ENCODE measurements around the gene MASP2. TPM values are rescaled to one million over a fixed set of nuclear protein-coding genes. Genes with fewer than 3 reads are reported as not detected.

MASP2 gene
- total and polyA plus RNA-seq, 2 experiments from 2014 or later: 0.16 TPM; not detected in 1

- no peaks in the 10 kb centered on the region for H3K9me3 ChIP-seq (ENCODE audit: low read depth)
- H3K9ac ChIP-seq: no peak overlapping the region
- H3K4me2 ChIP-seq (ENCODE audit: unreplicated experiment): no peak overlapping the region
- H3K27me3 ChIP-seq (replicated peaks; ENCODE audit: insufficient read depth): no peaks in the 10 kb centered on the region
- in situ Hi-C loops (cut with MboI): no loop called here
- WGBS, 2 experiments (ENCODE audit: low coverage in 1 of 2, low lambda C conversion rate in 2 of 2, missing lambda C conversion rate in 2 of 2): 36 to 38% methylated on average over 29 to 32 of the region's 32 CpGs
- no peak overlapping the region for H3K4me3 ChIP-seq
- H3F3A ChIP-seq (ENCODE audit: insufficient read depth): no peaks in the 10 kb centered on the region
- no peak overlapping the region for H2AFZ ChIP-seq
- no peaks in the 10 kb centered on the region for H3K79me2 ChIP-seq (ENCODE audit: insufficient read depth)
- no peaks in the 10 kb centered on the region for H3K4me1 ChIP-seq (ENCODE audit: insufficient read depth)
- H3K27ac ChIP-seq: no peak overlapping the region
- no peaks in the 10 kb centered on the region for H3K9me2 ChIP-seq (ENCODE audit: insufficient read depth)
- H4K20me1 ChIP-seq (ENCODE audit: insufficient read depth): no peaks in the 10 kb centered on the region
- no peak for DNase-seq
- no peaks in the 10 kb centered on the region for H3K36me3 ChIP-seq (ENCODE audit: low read depth)
- TF ChIP-seq EZH2 (IDR thresholded peaks at IDR 0.05; ENCODE audit: insufficient read depth, poor library complexity, severe bottlenecking): no peak
- no peak for TF ChIP-seq EZH2phosphoT487 (IDR thresholded peaks at IDR 0.05; ENCODE audit: insufficient read depth, low read depth)
Observed at GRCh38 chr1:11045428-11046269, 1.4 kb downstream of the MASP2 start.

GRCh38 chr1:11044849-11045427 is 2.1 kb downstream of the MASP2 start:
- H3K4me1 ChIP-seq (ENCODE audit: insufficient read depth): no peaks in the 10 kb centered on the region
- H3K9me2 ChIP-seq (ENCODE audit: insufficient read depth): no peaks in the 10 kb centered on the region
- H3K9me3 ChIP-seq (ENCODE audit: low read depth): no peaks in the 10 kb centered on the region
- H3K4me2 ChIP-seq (ENCODE audit: unreplicated experiment): no peak overlapping the region
- no peaks in the 10 kb centered on the region for H3K36me3 ChIP-seq (ENCODE audit: low read depth)
- no peak for TF ChIP-seq EZH2 (IDR thresholded peaks at IDR 0.05; ENCODE audit: insufficient read depth, poor library complexity, severe bottlenecking)
- no peak for TF ChIP-seq EZH2phosphoT487 (IDR thresholded peaks at IDR 0.05; ENCODE audit: insufficient read depth, low read depth)
- no peak for DNase-seq
- no peak overlapping the region for H3K27ac ChIP-seq
- in situ Hi-C loops (cut with MboI): no loop called here
- WGBS, 2 experiments (ENCODE audit: low coverage in 1 of 2, low lambda C conversion rate in 2 of 2, missing lambda C conversion rate in 2 of 2): 57 to 66% methylated on average over 15 to 16 of the region's 16 CpGs
- H4K20me1 ChIP-seq (ENCODE audit: insufficient read depth): no peaks in the 10 kb centered on the region
- H3K4me3 ChIP-seq: no peak overlapping the region
- no peaks in the 10 kb centered on the region for H3K27me3 ChIP-seq (replicated peaks; ENCODE audit: insufficient read depth)
- H3K9ac ChIP-seq: no peak overlapping the region
- no peak overlapping the region for H2AFZ ChIP-seq
- no peaks in the 10 kb centered on the region for H3K79me2 ChIP-seq (ENCODE audit: insufficient read depth)
- no peaks in the 10 kb centered on the region for H3F3A ChIP-seq (ENCODE audit: insufficient read depth)

GRCh38 chr1:11044086-11044848 is 2.8 kb downstream of the MASP2 start:
- no peaks in the 10 kb centered on the region for H3K79me2 ChIP-seq (ENCODE audit: insufficient read depth)
- H3K27me3 ChIP-seq (replicated peaks; ENCODE audit: insufficient read depth): no peaks in the 10 kb centered on the region
- no peak overlapping the region for H3K27ac ChIP-seq
- no peak for DNase-seq
- no peak overlapping the region for H3K4me3 ChIP-seq
- H3K9me3 ChIP-seq (ENCODE audit: low read depth): no peaks in the 10 kb centered on the region
- no peak overlapping the region for H3K9ac ChIP-seq
- in situ Hi-C loops (cut with MboI): no loop called here
- no peaks in the 10 kb centered on the region for H3F3A ChIP-seq (ENCODE audit: insufficient read depth)
- no peak overlapping the region for H3K4me2 ChIP-seq (ENCODE audit: unreplicated experiment)
- H3K4me1 ChIP-seq (ENCODE audit: insufficient read depth): no peaks in the 10 kb centered on the region
- WGBS, 2 experiments (ENCODE audit: low coverage in 1 of 2, low lambda C conversion rate in 2 of 2, missing lambda C conversion rate in 2 of 2): 49 to 50% methylated on average over 14 to 16 of the region's 16 CpGs
- no peak overlapping the region for H2AFZ ChIP-seq
- H3K36me3 ChIP-seq (ENCODE audit: low read depth): no peaks in the 10 kb centered on the region
- H4K20me1 ChIP-seq (ENCODE audit: insufficient read depth): no peaks in the 10 kb centered on the region
- TF ChIP-seq EZH2phosphoT487 (IDR thresholded peaks at IDR 0.05; ENCODE audit: insufficient read depth, low read depth) (no peak), EZH2 (IDR thresholded peaks at IDR 0.05; ENCODE audit: insufficient read depth, poor library complexity, severe bottlenecking) (no peak)
- H3K9me2 ChIP-seq (ENCODE audit: insufficient read depth): no peaks in the 10 kb centered on the region

- DNase-seq: no peak
- no peaks in the 10 kb centered on the region for H3K9me2 ChIP-seq (ENCODE audit: insufficient read depth)
- H3K27me3 ChIP-seq (replicated peaks; ENCODE audit: insufficient read depth): no peaks in the 10 kb centered on the region
- WGBS, 2 experiments (ENCODE audit: low coverage in 1 of 2, low lambda C conversion rate in 2 of 2, missing lambda C conversion rate in 2 of 2): 56 to 58% methylated on average over 19 of the region's 19 CpGs
- no peak for TF ChIP-seq EZH2phosphoT487 (IDR thresholded peaks at IDR 0.05; ENCODE audit: insufficient read depth, low read depth)
- TF ChIP-seq EZH2 (IDR thresholded peaks at IDR 0.05; ENCODE audit: insufficient read depth, poor library complexity, severe bottlenecking): no peak
- no peaks in the 10 kb centered on the region for H3K79me2 ChIP-seq (ENCODE audit: insufficient read depth)
- no peak overlapping the region for H3K9ac ChIP-seq
- H3K4me3 ChIP-seq: no peak overlapping the region
- no peak overlapping the region for H3K27ac ChIP-seq
- no peaks in the 10 kb centered on the region for H3K4me1 ChIP-seq (ENCODE audit: insufficient read depth)
- H3K4me2 ChIP-seq (ENCODE audit: unreplicated experiment): no peak overlapping the region
- H3K9me3 ChIP-seq (ENCODE audit: low read depth): no peaks in the 10 kb centered on the region
- H2AFZ ChIP-seq: no peak overlapping the region
- in situ Hi-C loops (cut with MboI): no loop called here
- no peaks in the 10 kb centered on the region for H4K20me1 ChIP-seq (ENCODE audit: insufficient read depth)
- no peaks in the 10 kb centered on the region for H3K36me3 ChIP-seq (ENCODE audit: low read depth)
- H3F3A ChIP-seq (ENCODE audit: insufficient read depth): no peaks in the 10 kb centered on the region
Observed at GRCh38 chr1:11042995-11043874, 3.8 kb downstream of the MASP2 start.

All from GM23248 (cell line).